CD1c-positive myeloid dendritic cell (primary cell): ENCODE results near the gene CYTH4.
A peak's percentile ranks its signal among the peaks of the same experiment; 100 is the strongest.
"Not testable (repeated sequence)": the region's sequence is repeated elsewhere in the genome, so short reads cannot be mapped to it uniquely, and the experiment has no call there.

Experiments
- DNase-seq: peaks from one replicate; pipeline ENCODE4 v3.0.0-alpha.2; 2016; ENCODE audit errors: extremely low spot score

Gene CYTH4

DNA sequence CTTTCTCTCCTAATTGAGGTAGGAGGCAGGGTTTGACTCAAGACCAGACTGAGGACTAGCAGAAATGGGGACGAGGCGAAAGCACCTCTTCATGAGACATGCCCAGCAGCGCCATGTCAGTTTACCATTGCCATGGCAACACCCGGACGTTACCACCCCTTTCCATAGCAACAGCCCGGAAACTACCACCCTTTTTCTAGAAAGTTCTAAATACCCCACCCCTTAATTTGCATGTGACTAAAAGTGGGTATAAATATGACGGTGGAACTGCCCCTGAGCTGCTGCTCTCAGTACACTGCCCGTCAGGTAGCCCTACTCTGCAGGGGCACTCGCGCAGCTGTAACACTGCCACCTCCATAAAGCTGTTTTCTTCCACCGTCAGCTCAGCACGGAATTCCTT, 32.3 kb upstream of the CYTH4 start:
- no peak for DNase-seq

GRCh38 chr22:37251836-37252235, 30.5 kb upstream of the CYTH4 start:
- DNase-seq: not testable (repeated sequence)

GRCh38 chr22:37253126-37253660, 29.1 kb upstream of the CYTH4 start:
- DNase-seq: no peak

- no peak for DNase-seq
Observed at GRCh38 chr22:37254209-37254866, 28.0 kb upstream of the CYTH4 start.

GRCh38 chr22:37254867-37255233, 27.5 kb upstream of the CYTH4 start:
- DNase-seq: no peak

DNA sequence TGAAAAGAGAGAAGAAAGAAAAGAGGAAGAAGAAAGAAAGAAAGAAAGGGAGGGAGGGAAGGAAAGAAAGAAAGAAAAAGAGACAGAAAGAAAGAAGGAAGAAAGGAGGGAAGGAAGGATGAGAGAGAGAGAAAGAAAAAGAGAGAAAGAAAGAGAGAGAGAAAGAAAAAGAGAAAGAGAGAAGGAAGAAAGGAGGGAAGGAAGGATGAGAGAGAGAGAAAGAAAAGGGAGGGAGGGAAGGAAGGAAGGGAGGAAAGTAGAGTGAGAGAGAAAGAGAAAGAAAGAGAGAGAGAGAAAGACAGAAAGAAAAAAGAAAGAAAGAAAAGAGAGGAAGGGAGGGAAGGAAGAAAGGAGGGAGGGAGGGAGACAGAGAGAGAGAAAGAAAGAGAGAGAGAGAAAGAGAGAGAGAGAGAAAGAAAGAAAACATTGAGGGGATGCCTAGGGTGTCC, 26.7 kb upstream of the CYTH4 start:
- no peak for DNase-seq

DNA sequence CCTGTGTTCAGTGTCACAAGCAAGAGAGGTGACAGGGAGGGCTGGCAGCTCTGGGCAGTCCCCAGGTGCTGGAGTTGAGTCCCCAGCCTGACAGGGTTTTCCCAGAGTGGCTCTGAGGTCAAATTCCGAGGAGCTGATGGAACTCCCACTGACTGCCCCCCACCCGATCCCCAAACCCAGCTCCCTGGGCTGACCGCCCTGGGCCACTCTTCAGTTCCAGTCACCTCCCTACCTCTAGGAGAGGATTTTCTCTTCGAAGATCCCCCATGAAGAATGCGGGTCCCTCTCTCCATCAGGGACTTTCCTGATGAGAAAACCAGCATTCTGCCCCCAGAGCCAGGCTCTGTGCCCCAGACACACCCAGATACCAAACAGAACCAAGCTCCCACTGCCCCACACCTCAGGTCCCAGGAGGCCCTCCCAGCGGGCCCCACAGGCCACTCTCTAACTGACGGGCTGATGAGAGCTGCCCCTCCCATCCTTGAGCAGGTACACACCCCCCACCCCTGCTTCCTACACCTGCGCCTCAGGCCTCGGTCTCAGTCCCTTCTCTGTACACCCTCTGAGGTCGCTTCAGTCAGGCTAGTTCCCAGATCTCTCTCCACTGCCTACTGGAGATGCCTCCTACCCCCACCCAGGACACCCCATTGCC, 26.1 kb upstream of the CYTH4 start:
- DNase-seq: no peak

GRCh38 chr22:37258005-37258752, 24.1 kb upstream of the CYTH4 start:
- no peak for DNase-seq

DNA sequence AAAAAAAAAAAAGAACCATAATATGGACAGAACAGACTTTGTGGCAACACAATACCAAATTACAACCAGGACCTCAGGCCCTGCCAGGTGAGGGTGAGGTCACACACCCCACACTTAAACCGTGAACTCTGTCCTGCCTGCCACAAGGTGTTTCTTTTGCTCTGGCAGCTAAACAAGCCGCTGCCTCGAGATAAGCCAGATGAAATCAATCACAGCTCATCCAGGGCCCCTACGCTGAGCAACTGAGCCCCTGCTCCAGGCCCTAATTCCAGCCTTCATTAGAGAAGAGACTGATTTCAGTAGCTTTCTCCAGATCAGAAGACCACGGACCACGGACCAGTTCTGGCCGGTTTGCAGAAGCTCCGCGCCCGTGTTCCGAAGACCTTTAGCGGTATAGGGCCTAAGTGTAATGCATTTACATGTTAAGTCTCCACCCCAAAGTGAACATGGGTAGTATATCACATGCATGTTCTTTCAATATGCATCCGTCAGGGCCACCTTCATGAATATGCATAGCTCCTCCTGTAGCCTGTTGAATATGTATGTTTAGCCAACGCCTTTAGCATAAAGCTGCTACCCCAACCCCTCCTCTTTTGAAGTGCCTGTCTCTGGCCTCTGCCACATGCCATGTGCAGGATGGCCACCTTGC, 23.4 kb upstream of the CYTH4 start:
- no peak for DNase-seq

GRCh38 chr22:37259540-37260029, 22.7 kb upstream of the CYTH4 start:
- peak; percentile 52 for DNase-seq

DNA sequence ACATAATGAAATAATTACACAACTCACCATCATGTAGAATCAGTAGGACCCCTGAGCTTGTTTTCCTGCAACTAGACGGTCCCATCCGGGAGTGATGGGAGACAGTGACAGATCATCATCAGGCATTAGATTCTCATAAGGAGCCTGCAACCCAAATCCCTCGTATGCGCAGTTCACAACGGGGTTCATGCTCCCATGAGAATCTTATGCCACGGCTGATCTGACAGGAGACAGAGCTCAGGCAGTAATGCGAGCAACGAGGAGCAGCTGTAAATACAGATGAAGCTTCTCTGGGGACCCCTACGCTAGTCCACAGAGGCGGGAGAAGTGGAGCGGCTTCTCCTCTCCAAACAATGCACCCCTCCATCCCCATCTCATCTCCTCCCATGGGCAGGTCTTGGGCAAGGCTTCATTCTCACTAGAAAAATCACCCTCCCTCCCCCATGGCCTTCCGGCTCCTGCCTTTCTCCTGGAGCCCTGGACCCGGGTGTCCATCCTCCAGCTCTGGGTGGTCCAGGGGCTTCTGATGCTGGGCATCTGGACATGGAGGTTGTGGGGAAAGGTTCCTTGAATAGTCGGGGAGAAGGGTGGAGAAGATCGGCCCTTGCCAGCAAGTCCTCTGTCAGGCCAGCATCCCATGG, 22.0 kb upstream of the CYTH4 start:
- DNase-seq: no peak

DNA sequence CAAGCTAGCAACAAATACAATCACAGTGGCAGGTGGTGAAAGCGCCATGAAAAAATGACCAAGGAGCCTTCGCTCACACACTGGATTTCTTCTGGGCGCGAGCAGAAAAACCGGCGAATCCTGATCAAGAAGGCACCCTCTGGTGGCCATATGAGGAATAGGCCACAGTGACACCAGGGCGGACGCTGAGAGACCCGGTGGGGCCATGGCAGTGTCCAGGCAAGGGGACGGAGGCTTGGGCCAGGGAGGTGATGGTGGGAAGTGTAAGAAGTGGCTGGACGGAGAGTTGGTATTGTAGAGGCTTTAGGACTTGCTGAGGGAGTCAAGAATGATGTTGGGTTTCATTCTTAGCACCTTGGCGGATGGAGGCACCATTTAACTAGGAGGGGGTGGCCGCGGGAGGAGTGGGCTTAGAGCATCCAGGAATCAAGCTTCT, 21.4 kb upstream of the CYTH4 start:
- peak; percentile 76 for DNase-seq

DNA sequence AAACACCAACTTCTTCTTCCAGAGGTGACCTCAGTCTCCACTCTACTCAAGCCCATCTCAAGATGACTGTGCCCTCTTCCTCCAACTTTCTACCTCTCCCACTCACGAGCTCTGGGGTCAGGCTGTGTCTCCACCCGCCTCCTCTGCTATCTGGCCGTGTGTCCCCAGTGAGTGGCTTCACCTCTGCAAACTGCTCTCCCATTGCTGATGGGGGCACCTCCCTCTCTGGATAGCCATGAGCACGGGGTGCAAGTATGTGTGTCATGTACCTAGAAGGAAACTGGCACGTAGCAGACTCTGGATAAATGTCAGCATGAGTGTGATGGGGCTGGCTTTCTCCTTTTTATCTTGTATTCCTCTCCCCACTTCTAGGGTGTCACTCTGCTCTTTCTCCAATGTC, 20.0 kb upstream of the CYTH4 start:
- no peak for DNase-seq

DNA sequence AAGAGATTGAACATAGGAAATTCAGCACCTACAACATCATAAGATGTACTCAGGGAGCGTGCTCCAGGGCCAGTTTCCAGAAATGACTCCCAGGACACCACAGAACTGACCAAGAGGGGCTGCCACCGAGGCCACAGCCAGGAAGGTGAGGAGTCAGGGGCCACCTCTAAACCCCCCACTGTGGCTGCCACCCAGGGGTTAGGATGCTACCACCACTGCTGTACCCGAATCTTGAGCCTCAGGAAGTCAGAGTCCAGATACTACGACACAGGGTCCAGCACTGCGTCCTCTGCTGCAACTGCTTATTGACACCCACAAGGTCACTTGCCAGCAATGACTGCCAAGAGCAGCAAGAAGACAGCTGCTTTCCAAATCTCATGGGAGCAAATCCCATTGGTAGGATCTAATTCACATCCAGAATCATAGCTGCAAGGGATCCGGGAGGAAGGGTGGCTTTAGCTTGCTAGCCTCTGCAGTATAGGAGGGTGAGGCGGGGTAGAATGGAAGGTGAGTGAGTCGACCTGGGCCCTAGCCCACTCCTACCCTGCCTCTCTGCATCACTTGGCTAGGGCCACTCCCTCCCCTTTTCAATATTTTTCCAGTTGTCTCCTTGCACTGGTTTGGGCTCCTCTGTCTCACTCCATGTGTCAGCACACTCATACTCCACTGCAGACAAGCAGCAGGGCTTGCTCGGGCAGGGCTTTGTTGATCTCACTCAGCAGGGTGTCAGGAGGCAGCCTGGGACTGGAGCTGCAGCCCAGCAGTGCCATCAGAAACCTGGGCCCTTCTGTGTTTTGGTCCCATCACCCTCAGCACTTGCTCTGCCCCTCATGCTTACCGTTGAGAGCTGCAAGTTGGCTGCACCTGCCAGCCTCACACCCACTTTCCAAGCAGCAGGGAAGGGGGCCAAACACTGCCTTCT, 18.1 kb upstream of the CYTH4 start:
- DNase-seq: no peak

DNA sequence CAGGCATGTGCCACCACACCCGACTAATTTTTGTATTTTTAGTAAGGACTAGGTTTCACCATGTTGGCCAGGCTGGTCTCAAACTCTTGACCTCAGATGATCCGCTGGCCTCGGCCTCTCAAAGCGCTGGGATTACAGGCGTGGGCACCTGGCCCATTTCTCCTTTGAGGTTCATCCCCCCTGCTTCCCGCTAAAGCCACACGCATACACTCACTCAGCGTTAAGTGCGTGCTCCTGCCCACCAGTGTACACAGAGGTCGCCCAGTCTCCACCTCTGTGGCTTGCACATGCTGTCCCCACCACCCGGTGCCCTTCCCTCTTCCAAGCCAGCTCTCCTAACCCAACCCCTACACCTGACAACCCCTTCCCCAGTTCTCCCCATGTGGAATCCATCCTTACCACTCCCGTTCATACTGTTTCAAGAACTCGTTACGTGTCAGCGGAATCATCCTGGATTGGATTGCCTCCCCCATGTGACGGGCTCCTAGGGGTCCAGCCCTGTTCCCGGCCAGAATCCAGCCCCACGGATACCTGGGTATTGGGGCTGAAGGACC, 15.7 kb upstream of the CYTH4 start:
- DNase-seq: peak; percentile 20

GRCh38 chr22:37267135-37267587, 15.1 kb upstream of the CYTH4 start:
- DNase-seq: peak; percentile 54

- peak; percentile 92 for DNase-seq
Observed at GRCh38 chr22:37267661-37268413, 14.5 kb upstream of the CYTH4 start.

GRCh38 chr22:37269936-37270678, 12.2 kb upstream of the CYTH4 start:
- peak; percentile 77 for DNase-seq
